WTC11 (cell line): ENCODE data around the gene DCTN5. TPM values are rescaled to one million over a fixed set of nuclear protein-coding genes. Genes with fewer than 3 reads are reported as not detected.

Experiments used
- ATAC-seq: fragments of 200-7000 bp; cut with Tn5 transposase; 2 replicates; pipeline ENCODE4 v1.10.0; 2021; ENCODE audit warnings: mild to moderate bottlenecking, moderate library complexity
- CTCF ChIA-PET: fragments of 300-600 bp; sonication (Branson Sonifier 250); formaldehyde crosslinking; loops from one replicate; lab custom pipeline; 2021; ENCODE audit warnings: antibody characterized with exemption; lab: Charles Lee
- POLR2A ChIA-PET: fragments of 350-600 bp; sonication (Branson Sonifier 250); formaldehyde crosslinking; loops from one replicate; lab custom pipeline; 2021; ENCODE audit warnings: antibody characterized with exemption; lab: Charles Lee
- DNase-seq: peaks from one replicate; pipeline ENCODE4 v3.0.0; 2021; ENCODE audit warnings: low spot score
- H3K27ac Mint-ChIP-seq: 2 replicates; pipeline ENCODE4 v1.8.0; 2021; ENCODE audit warnings: mixed read lengths
- H3K27me3 Mint-ChIP-seq: 2 replicates; pipeline ENCODE4 v1.8.0; 2021; ENCODE audit warnings: low read depth, mild to moderate bottlenecking, moderate library complexity, mixed read lengths
- H3K36me3 Mint-ChIP-seq: 2 replicates; pipeline ENCODE4 v1.8.0; 2021; ENCODE audit warnings: mixed read lengths
- H3K4me1 Mint-ChIP-seq: 2 replicates; pipeline ENCODE4 v1.8.0; 2022; ENCODE audit warnings: mixed read lengths
- H3K4me3 Mint-ChIP-seq: 2 replicates; pipeline ENCODE4 v1.8.0; 2021; ENCODE audit warnings: mild to moderate bottlenecking, moderate library complexity, mixed read lengths
- H3K9me3 Mint-ChIP-seq: 2 replicates; pipeline ENCODE4 v1.8.0; 2021; ENCODE audit warnings: mixed read lengths
- CREM ChIP-seq: sonication (generic); formaldehyde crosslinking; IDR thresholded peaks from 2 replicates; pipeline ENCODE4 v1.8.1; 2022; ENCODE audit warnings: mild to moderate bottlenecking, missing genetic modification reagents, moderate library complexity
- ESRRA ChIP-seq: sonication (generic); formaldehyde crosslinking; IDR thresholded peaks from 2 replicates; pipeline ENCODE4 v1.8.1; 2022; ENCODE audit warnings: mild to moderate bottlenecking, missing genetic modification reagents, borderline replicate concordance
- GRHL2 ChIP-seq: fragments of 250-450 bp; sonication (Bioruptor Pico); IDR thresholded peaks from 2 replicates; pipeline ENCODE4 v1.8.0; 2022; ENCODE audit warnings: mild to moderate bottlenecking, moderate library complexity; ENCODE audit not compliant: insufficient replicate concordance, severe bottlenecking
- KAT7 ChIP-seq: sonication (generic); formaldehyde crosslinking; IDR thresholded peaks from 2 replicates; pipeline ENCODE4 v1.8.1; 2023; ENCODE audit warnings: missing genetic modification reagents, mild to moderate bottlenecking, borderline replicate concordance
- PRRX2 ChIP-seq: fragments of 250-450 bp; sonication (Bioruptor Pico); IDR thresholded peaks from 2 replicates; pipeline ENCODE4 v1.8.0; 2021; ENCODE audit warnings: mild to moderate bottlenecking
- SOX15 ChIP-seq: fragments of 250-450 bp; sonication (Bioruptor Pico); IDR thresholded peaks from 2 replicates; pipeline ENCODE4 v1.9.0; 2021; ENCODE audit warnings: mild to moderate bottlenecking
- TEAD1 ChIP-seq: sonication (generic); formaldehyde crosslinking; IDR thresholded peaks from 2 replicates; pipeline ENCODE4 v1.8.0; 2022; ENCODE audit warnings: mild to moderate bottlenecking, missing genetic modification reagents
- ZNF138 ChIP-seq: sonication (generic); formaldehyde crosslinking; conservative IDR thresholded peaks from 2 replicates; pipeline ENCODE4 v1.8.1; 2022; ENCODE audit warnings: mild to moderate bottlenecking, moderate library complexity, missing genetic modification reagents
- ZNF219 ChIP-seq: sonication (generic); formaldehyde crosslinking; IDR thresholded peaks from 2 replicates; pipeline ENCODE4 v1.8.0; 2023; ENCODE audit warnings: missing genetic modification reagents, mild to moderate bottlenecking, borderline replicate concordance
- ZNF263 ChIP-seq: sonication (generic); formaldehyde crosslinking; IDR thresholded peaks from 2 replicates; pipeline ENCODE4 v1.8.1; 2022; ENCODE audit warnings: low read depth, mild to moderate bottlenecking, moderate library complexity, missing genetic modification reagents
- total RNA-seq: library from RNA; stranded (reverse); gene quantifications from 3 replicates; pipeline ENCODE4 v1.2.3, GENCODE V29; 2021
- TF ChIP-seq, protein P1 (sequence below): sonication (generic); formaldehyde crosslinking; IDR thresholded peaks from 2 replicates; pipeline ENCODE4 v1.8.1; 2022; ENCODE audit warnings: mild to moderate bottlenecking, moderate library complexity, missing genetic modification reagents
- TF ChIP-seq, protein P2 (sequence below): fragments of 250-450 bp; sonication (Bioruptor Pico); IDR thresholded peaks from 2 replicates; pipeline ENCODE4 v1.8.0; 2021; ENCODE audit warnings: mild to moderate bottlenecking
- TF ChIP-seq, protein P3 (sequence below): sonication (generic); formaldehyde crosslinking; IDR thresholded peaks from 2 replicates; pipeline ENCODE4 v1.8.0; 2022; ENCODE audit warnings: mild to moderate bottlenecking, missing genetic modification reagents
- TF ChIP-seq, protein P4 (sequence below): sonication (generic); formaldehyde crosslinking; IDR thresholded peaks from 2 replicates; pipeline ENCODE4 v1.8.1; 2023; ENCODE audit warnings: mild to moderate bottlenecking, missing genetic modification reagents
- TF ChIP-seq, protein P5 (sequence below): sonication (generic); formaldehyde crosslinking; IDR thresholded peaks from 2 replicates; pipeline ENCODE4 v1.8.1; 2023; ENCODE audit warnings: mild to moderate bottlenecking, missing genetic modification reagents, moderate library complexity
- TF ChIP-seq, protein P6 (sequence below): sonication (generic); formaldehyde crosslinking; IDR thresholded peaks from 2 replicates; pipeline ENCODE4 v1.8.1; 2023; ENCODE audit warnings: mild to moderate bottlenecking, moderate library complexity, missing genetic modification reagents

Gene DCTN5
- total RNA-seq, 1 experiment from 2014 or later, result 65.8 TPM

DNA sequence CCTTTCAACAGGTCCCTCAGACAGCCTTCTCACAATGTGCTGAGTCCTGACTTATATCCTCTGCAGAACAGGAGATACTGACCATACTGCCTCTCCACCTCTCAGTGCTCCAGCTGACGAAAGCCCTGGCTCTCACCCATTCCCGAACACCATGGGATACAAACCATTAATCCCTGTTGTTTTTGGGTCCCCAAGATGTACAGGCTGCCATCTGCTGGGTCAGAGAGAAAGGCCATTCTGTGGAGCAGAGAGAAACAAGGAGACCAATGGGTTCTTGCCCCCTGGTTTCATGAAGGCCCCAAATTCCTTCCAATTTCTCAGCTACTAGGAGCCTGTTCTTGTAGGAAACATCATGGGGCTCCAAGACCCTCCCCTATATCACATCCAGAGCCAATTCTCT, 68.7 kb downstream of the DCTN5 start (continued):
- TF ChIP-seq KAT7 (CRISPR knock-in tag), result no peak
- TF ChIP-seq, protein P1, sequence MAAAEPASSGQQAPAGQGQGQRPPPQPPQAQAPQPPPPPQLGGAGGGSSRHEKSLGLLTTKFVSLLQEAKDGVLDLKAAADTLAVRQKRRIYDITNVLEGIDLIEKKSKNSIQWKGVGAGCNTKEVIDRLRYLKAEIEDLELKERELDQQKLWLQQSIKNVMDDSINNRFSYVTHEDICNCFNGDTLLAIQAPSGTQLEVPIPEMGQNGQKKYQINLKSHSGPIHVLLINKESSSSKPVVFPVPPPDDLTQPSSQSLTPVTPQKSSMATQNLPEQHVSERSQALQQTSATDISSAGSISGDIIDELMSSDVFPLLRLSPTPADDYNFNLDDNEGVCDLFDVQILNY (CRISPR knock-in tag), result no peak
- TF ChIP-seq, protein P2, sequence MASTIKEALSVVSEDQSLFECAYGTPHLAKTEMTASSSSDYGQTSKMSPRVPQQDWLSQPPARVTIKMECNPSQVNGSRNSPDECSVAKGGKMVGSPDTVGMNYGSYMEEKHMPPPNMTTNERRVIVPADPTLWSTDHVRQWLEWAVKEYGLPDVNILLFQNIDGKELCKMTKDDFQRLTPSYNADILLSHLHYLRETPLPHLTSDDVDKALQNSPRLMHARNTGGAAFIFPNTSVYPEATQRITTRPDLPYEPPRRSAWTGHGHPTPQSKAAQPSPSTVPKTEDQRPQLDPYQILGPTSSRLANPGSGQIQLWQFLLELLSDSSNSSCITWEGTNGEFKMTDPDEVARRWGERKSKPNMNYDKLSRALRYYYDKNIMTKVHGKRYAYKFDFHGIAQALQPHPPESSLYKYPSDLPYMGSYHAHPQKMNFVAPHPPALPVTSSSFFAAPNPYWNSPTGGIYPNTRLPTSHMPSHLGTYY (CRISPR knock-in tag), result no peak
- no peak for TF ChIP-seq SOX15 (CRISPR knock-in tag)
- TF ChIP-seq, protein P3, sequence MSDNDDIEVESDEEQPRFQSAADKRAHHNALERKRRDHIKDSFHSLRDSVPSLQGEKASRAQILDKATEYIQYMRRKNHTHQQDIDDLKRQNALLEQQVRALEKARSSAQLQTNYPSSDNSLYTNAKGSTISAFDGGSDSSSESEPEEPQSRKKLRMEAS, result no peak

DNA sequence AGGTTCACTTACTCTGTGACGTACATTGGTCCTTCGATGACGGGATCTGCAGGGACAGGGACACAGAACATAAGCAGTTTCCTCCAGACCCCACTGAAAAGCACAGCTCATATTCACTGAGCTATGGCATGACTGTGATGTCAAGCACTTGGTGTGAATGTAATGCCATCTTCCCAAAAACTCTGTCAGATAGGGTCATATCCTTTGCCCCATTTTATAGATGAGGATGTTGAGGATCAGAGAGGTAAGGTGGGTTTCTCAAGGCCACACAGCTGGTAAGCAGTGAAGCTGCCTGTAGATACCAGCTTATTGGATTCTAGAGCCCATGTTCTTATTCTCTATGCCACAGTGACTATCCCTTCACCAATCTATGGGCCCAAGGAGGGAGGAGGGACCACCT, 69.2 kb downstream of the DCTN5 start:
- peaks cover 5% of the 10 kb centered on the region; the same call in 1 of the 2 replicates for H3K4me1 Mint-ChIP-seq
- H3K27ac Mint-ChIP-seq, result no peak overlapping the region
- H3K27me3 Mint-ChIP-seq, result peaks cover 65% of the 10 kb centered on the region
- peaks cover 20% of the 10 kb centered on the region for H3K9me3 Mint-ChIP-seq
- ChIA-PET POLR2A (no interaction called here), CTCF (no interaction called here)
- peaks cover 17% of the 10 kb centered on the region for H3K36me3 Mint-ChIP-seq
- ATAC-seq (no peak), DNase-seq (no peak)
- TF ChIP-seq ZNF219 (CRISPR knock-in tag) (no peak), KAT7 (CRISPR knock-in tag) (no peak), GRHL2 (CRISPR knock-in tag) (no peak), TEAD1 (CRISPR knock-in tag) (no peak), ZNF263 (no peak), ESRRA (CRISPR knock-in tag) (no peak), CREM (CRISPR knock-in tag) (no peak), ZNF138 (no peak), PRRX2 (CRISPR knock-in tag) (no peak)
- TF ChIP-seq, protein P4, sequence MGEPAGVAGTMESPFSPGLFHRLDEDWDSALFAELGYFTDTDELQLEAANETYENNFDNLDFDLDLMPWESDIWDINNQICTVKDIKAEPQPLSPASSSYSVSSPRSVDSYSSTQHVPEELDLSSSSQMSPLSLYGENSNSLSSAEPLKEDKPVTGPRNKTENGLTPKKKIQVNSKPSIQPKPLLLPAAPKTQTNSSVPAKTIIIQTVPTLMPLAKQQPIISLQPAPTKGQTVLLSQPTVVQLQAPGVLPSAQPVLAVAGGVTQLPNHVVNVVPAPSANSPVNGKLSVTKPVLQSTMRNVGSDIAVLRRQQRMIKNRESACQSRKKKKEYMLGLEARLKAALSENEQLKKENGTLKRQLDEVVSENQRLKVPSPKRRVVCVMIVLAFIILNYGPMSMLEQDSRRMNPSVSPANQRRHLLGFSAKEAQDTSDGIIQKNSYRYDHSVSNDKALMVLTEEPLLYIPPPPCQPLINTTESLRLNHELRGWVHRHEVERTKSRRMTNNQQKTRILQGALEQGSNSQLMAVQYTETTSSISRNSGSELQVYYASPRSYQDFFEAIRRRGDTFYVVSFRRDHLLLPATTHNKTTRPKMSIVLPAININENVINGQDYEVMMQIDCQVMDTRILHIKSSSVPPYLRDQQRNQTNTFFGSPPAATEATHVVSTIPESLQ (CRISPR knock-in tag), result no peak
- TF ChIP-seq, protein P1 (CRISPR knock-in tag), result no peak
- TF ChIP-seq, protein P5, sequence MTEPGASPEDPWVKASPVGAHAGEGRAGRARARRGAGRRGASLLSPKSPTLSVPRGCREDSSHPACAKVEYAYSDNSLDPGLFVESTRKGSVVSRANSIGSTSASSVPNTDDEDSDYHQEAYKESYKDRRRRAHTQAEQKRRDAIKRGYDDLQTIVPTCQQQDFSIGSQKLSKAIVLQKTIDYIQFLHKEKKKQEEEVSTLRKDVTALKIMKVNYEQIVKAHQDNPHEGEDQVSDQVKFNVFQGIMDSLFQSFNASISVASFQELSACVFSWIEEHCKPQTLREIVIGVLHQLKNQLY (CRISPR knock-in tag), result no peak
- TF ChIP-seq, protein P6, sequence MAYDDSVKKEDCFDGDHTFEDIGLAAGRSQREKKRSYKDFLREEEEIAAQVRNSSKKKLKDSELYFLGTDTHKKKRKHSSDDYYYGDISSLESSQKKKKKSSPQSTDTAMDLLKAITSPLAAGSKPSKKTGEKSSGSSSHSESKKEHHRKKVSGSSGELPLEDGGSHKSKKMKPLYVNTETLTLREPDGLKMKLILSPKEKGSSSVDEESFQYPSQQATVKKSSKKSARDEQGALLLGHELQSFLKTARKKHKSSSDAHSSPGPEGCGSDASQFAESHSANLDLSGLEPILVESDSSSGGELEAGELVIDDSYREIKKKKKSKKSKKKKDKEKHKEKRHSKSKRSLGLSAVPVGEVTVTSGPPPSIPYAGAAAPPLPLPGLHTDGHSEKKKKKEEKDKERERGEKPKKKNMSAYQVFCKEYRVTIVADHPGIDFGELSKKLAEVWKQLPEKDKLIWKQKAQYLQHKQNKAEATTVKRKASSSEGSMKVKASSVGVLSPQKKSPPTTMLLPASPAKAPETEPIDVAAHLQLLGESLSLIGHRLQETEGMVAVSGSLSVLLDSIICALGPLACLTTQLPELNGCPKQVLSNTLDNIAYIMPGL (CRISPR knock-in tag), result no peak
- no peak overlapping the region for H3K4me3 Mint-ChIP-seq
